Activated naive CD4-positive, alpha-beta T cell treated with anti-CD3 and anti-CD28 coated beads, Interleukin-2, amount 50 U/mL, for 24 hours (primary cell): ENCODE data around the gene EPB41L3.
A peak's percentile ranks its signal among the peaks of the same experiment; 100 is the strongest.

ENCODE experiments used
- H3K27ac Mint-ChIP-seq: one replicate; pipeline ENCODE4 v1.8.0; 2021; ENCODE audit warnings: mild to moderate bottlenecking, mixed read lengths
- H3K27me3 Mint-ChIP-seq: one replicate; pipeline ENCODE4 v1.8.0; 2021; ENCODE audit warnings: mixed read lengths
- H3K36me3 Mint-ChIP-seq: one replicate; pipeline ENCODE4 v1.8.0; 2021; ENCODE audit warnings: mixed read lengths
- H3K4me1 Mint-ChIP-seq: one replicate; pipeline ENCODE4 v1.8.0; 2021; ENCODE audit warnings: mixed read lengths
- H3K4me3 Mint-ChIP-seq: one replicate; pipeline ENCODE4 v1.8.0; 2021; ENCODE audit warnings: mild to moderate bottlenecking, mixed read lengths
- H3K9me3 Mint-ChIP-seq: one replicate; pipeline ENCODE4 v1.8.0; 2021; ENCODE audit warnings: mixed read lengths

EPB41L3 gene

DNA sequence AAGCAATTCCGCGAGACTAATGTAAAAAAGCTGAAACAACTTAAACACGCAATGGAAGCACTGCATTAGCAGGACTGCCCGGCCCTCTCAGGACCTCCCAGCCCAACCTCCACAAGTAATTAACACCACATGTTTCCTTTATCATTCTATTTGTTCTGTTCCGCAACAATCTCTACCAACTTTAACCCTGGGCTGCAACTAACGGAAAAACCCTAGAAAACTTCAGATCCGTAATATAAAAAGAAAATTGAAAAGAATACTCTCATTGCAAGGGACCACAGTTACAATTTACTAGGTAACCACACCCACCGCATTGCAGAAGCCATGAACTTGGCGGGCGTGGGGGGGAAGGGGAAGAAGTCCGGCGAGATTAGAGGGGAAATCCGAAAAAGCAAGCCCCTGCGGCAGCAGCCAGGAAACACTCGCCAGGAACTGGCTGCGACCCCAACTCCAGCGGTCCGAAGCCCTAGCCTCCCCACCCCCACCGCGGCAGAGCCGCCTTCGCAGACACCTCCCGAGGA is 1.2 kb downstream of the EPB41L3 start:
- no peaks in the 10 kb centered on the region for H3K9me3 Mint-ChIP-seq
- no peak overlapping the region for H3K27ac Mint-ChIP-seq
- peaks cover 32% of the 10 kb centered on the region for H3K27me3 Mint-ChIP-seq
- peak overlapping the region; percentile 61 for H3K4me3 Mint-ChIP-seq
- H3K36me3 Mint-ChIP-seq, result no peaks in the 10 kb centered on the region
- H3K4me1 Mint-ChIP-seq, result peaks cover 5% of the 10 kb centered on the region

DNA sequence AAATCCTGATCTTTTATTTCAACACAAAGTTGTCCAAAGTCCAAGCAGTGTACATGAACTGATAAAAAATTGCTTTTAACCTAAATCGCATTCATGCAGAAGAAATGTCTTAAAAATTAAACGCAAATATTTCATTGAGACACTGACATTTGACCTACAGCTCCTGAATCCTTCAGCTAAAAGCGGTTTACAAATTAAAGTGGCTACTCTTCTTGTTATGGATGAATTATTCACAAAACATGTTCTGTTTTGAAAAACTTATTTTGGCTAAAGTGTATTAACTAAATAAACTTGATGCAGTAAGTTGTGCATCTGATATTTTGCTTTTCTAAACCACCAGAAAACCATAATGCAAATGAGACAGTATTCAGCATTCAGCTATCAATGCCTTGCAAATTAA is 2.2 kb downstream of the EPB41L3 start:
- H3K4me3 Mint-ChIP-seq, result no peak overlapping the region

DNA sequence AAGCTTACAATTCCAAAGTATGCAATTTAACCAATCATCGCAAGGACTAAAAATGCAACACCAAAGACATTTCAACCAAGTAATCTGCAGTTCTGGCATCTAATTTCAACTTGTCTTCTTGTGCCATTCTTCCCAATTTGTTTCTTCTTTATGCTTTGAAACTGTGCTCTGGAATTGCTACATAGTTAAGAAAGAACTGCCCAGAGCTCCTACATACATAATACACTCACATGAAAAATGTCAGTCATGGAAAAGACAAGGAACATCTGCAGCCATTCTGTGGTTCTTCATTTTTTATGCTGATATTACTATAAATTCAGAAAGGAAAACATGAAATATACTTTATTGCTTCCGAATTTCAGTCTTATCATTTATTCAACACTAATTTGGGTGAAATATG is 4.4 kb downstream of the EPB41L3 start:
- no peak overlapping the region for H3K4me3 Mint-ChIP-seq
- peaks cover 5% of the 10 kb centered on the region for H3K4me1 Mint-ChIP-seq
- no peak overlapping the region for H3K27ac Mint-ChIP-seq

More for the DNA sequence above, 2.2 kb downstream of the EPB41L3 start:
- Mint-ChIP-seq H3K36me3 (no peaks in the 10 kb centered on the region), H3K9me3 (no peaks in the 10 kb centered on the region), H3K27ac (no peak overlapping the region), H3K4me1 (peaks cover 5% of the 10 kb centered on the region), H3K27me3 (peaks cover 32% of the 10 kb centered on the region)

DNA sequence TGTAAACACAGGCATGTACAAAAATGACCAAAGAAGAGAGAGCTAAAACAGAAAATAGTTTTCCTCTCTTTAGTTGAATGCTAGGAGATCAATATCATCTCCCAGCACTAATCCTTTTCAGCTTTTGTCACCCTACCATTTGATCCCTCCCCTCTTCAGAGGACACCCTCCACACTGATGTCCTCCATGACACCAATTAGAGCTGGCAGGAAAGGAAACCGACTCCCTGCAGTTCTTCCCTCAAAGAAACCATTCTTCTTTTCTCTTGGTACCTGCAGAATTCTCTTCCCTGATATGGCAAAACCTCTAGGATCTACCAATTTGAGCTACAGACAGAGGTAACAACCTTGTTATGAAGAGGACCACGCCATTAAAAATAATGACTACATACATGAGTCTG is 5.3 kb downstream of the EPB41L3 start:
- Mint-ChIP-seq H3K27me3 (peaks cover 20% of the 10 kb centered on the region), H3K4me1 (peaks cover 5% of the 10 kb centered on the region), H3K36me3 (no peaks in the 10 kb centered on the region), H3K9me3 (no peaks in the 10 kb centered on the region), H3K4me3 (no peak overlapping the region), H3K27ac (no peak overlapping the region)

More for the DNA sequence above, 4.4 kb downstream of the EPB41L3 start:
- no peaks in the 10 kb centered on the region for H3K36me3 Mint-ChIP-seq
- H3K27me3 Mint-ChIP-seq, result peaks cover 23% of the 10 kb centered on the region
- H3K9me3 Mint-ChIP-seq, result no peaks in the 10 kb centered on the region

DNA sequence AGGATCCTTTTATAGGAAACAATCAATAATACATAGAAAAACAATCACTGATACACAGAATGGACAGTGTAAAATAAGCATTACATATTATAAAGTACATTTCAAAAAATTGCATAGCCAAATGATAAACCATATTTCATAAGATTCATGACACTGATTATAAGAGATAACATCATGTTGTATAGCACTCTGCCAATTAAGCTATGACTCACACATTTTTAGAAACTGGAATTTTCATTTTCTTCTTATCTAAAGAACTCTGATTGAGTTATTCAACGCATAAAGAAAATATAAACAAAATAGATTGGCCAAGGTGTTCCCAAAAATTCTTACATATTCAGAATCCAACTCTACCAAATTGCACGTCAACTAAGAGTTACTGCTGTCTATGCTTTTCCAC is 5.9 kb downstream of the EPB41L3 start:
- peaks cover 5% of the 10 kb centered on the region for H3K4me1 Mint-ChIP-seq
- H3K4me3 Mint-ChIP-seq, result no peak overlapping the region
- H3K27me3 Mint-ChIP-seq, result peaks cover 20% of the 10 kb centered on the region
- H3K9me3 Mint-ChIP-seq, result no peaks in the 10 kb centered on the region
- no peaks in the 10 kb centered on the region for H3K36me3 Mint-ChIP-seq
- no peak overlapping the region for H3K27ac Mint-ChIP-seq

DNA sequence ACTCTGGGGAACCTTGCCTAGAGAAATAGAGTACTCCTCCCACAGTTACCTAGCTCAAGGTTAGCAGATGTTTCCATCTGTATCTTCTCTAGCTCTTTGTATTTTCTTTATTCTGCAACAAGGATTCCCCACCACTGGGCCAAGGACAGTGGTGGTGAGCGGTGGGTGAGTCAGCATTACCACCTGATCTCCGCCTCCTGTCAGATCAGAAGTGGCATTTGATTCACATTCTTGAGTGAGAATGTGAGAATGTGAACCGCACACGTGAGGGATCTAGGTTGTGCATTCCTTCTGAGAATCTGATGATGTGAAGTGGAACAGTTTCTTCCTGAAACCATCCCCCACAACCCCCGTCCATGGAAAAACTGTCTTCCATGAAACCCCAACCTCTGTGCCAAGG is 9.0 kb downstream of the EPB41L3 start:
- H3K4me3 Mint-ChIP-seq, result no peak overlapping the region
- H3K4me1 Mint-ChIP-seq, result no peaks in the 10 kb centered on the region
- H3K9me3 Mint-ChIP-seq, result no peaks in the 10 kb centered on the region
- H3K36me3 Mint-ChIP-seq, result no peaks in the 10 kb centered on the region
- H3K27me3 Mint-ChIP-seq, result peaks cover 6% of the 10 kb centered on the region
- H3K27ac Mint-ChIP-seq, result no peak overlapping the region

DNA sequence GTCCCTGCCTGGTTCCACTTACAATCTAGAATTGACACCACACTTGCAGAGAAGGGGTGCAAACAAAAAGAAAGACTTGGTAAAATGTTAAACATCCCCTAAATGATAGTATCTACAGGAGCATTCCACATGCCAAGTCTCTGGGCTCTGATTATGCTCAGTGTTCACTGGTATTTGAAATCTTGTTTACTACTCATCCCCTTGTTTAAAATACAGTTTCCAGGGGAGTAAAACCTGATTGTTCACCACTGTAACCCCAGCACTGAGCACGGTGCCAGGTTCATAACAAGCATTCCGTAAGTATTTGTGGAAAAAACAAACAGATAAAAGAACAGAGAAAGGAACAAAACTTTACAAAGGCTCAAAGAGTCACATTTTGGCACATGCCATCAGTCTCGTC is 11.7 kb downstream of the EPB41L3 start:
- no peak overlapping the region for H3K27ac Mint-ChIP-seq

DNA sequence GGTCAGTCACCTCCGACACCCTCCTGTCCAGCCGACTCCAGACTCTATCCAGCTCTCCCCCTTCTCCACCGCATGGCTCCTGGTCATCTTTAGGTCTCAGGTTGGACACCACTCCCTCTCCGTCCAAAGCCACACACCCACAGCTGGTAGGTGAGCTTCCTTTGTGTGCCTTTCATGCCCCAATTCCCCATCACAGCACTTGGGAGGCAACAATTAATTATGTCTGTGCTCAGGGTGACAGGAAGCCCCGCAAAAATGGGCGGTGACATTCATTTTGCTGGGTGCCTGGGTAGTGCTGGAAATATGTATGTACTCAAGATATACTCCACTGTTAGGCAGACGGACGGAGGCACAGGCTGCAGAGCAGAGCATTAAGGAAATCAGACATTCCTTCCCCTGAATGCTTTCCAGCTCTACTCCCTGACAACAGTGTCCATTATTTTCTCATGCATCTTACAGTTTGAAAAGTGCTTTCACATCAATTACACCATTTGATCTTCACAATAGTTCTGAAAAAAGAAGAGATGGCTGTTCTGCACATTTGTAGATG is 13.1 kb downstream of the EPB41L3 start:
- H3K4me1 Mint-ChIP-seq, result no peaks in the 10 kb centered on the region
- H3K4me3 Mint-ChIP-seq, result no peak overlapping the region
- no peaks in the 10 kb centered on the region for H3K36me3 Mint-ChIP-seq
- peaks cover 5% of the 10 kb centered on the region for H3K27me3 Mint-ChIP-seq
- no peaks in the 10 kb centered on the region for H3K9me3 Mint-ChIP-seq
- no peak overlapping the region for H3K27ac Mint-ChIP-seq

More for the DNA sequence above, 11.7 kb downstream of the EPB41L3 start:
- Mint-ChIP-seq H3K9me3 (no peaks in the 10 kb centered on the region), H3K36me3 (no peaks in the 10 kb centered on the region), H3K27me3 (peaks cover 2% of the 10 kb centered on the region), H3K4me3 (no peak overlapping the region), H3K4me1 (no peaks in the 10 kb centered on the region)

DNA sequence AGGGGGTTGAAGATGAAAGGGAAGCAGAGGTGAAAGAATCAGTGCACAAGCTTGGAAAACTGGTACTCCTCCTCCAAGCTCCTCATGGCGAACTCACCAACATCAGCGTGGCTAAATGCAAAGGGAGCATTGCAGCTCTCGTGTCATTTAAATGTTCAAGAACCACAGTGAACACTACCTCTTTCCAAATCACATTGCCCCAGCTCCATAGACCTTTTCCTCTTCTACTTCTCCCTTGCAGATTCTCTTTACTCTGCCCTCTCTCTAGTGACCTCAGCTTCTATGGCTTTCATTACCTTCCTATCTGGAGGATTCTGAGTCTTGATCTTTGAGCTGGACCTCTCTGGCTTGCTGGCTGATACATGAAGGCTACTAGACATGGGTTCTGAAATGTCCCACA is 14.3 kb downstream of the EPB41L3 start:
- no peak overlapping the region for H3K4me3 Mint-ChIP-seq
- H3K4me1 Mint-ChIP-seq, result no peaks in the 10 kb centered on the region
- H3K27me3 Mint-ChIP-seq, result peaks cover 5% of the 10 kb centered on the region
- H3K27ac Mint-ChIP-seq, result no peak overlapping the region
- no peaks in the 10 kb centered on the region for H3K36me3 Mint-ChIP-seq
- H3K9me3 Mint-ChIP-seq, result no peaks in the 10 kb centered on the region

DNA sequence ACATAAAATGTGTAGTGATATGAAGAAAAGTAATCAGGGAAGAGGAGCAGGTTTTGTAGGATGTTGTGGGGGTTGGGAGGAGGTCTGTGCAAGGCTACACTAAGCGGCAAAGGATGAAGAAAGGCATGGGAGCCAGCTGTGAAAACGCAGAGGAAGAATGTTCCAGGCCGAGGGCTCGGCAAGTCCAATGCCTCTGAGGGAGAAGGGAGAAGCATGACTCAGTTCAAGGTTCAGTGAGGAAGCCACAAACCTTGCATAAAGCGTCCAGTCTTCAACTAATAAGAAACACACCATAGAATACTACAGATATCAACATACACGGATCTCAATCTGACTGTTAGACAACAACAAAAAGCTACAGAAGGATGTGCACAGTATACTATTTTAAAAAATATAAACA is 16.2 kb downstream of the EPB41L3 start:
- no peak overlapping the region for H3K4me3 Mint-ChIP-seq
- H3K27ac Mint-ChIP-seq, result no peak overlapping the region
- H3K27me3 Mint-ChIP-seq, result peaks cover 5% of the 10 kb centered on the region
- no peaks in the 10 kb centered on the region for H3K9me3 Mint-ChIP-seq
- no peaks in the 10 kb centered on the region for H3K4me1 Mint-ChIP-seq
- no peaks in the 10 kb centered on the region for H3K36me3 Mint-ChIP-seq

DNA sequence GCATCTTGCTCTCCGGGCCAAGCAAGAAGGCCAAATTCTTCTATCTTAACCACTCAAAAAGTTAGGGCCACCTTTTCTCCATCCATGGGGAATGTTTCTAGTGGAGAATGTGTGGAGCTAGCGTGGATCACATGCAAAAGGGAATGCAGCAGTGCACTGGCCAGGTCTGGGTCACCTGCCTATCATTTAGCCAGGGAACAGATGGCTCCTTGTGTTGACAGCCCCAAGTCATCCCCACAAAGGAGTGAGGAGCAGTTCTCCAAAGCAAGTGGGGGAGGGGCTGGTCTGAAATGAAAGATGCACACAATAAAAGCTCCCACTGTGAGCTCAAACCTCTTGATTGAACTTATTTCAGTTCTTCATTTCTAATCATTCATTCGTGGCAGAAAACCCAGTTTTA is 19.1 kb downstream of the EPB41L3 start:
- no peak overlapping the region for H3K4me3 Mint-ChIP-seq
- H3K36me3 Mint-ChIP-seq, result no peaks in the 10 kb centered on the region

DNA sequence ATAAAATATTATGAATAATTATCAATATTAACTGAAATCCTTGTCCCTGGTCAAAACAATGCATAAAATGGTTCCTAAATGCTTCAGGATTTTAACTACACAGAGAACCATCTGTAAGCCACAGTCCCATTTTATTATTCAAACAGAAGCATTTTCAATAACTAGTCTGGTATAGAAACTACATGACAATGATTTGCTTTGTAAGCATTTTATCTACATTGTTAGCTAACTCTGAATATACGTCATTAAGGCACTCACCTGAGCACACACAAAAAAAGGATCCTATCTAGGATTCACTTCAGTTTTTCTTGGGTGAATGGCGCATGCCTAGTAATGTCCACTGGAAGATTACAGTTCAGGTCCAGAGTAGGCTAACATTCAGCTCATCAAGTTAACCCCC is 22.8 kb downstream of the EPB41L3 start:
- Mint-ChIP-seq H3K36me3 (no peaks in the 10 kb centered on the region), H3K4me3 (no peak overlapping the region), H3K9me3 (no peaks in the 10 kb centered on the region), H3K27me3 (peaks cover 13% of the 10 kb centered on the region), H3K27ac (no peak overlapping the region), H3K4me1 (no peaks in the 10 kb centered on the region)

More for the DNA sequence above, 19.1 kb downstream of the EPB41L3 start:
- Mint-ChIP-seq H3K9me3 (no peaks in the 10 kb centered on the region), H3K27me3 (peaks cover 6% of the 10 kb centered on the region), H3K4me1 (no peaks in the 10 kb centered on the region), H3K27ac (no peak overlapping the region)

DNA sequence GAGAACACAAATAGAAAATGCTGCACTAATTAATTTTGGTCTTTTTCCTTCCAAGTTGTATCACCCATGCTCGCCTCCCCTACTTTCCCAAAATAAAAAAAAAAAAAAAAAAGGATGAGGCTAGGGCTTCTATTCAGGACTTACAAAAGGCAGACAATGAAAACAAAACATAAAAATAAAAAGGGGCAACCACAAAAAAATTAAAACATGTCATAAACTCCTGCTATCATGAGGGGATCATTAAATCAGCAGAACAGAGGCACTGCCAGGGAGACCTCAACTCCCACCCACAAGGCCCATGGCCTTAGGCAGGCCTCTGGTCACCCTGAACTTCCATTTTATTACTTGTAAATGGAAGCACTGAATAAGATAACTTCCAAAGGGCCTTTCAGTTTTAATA is 23.3 kb downstream of the EPB41L3 start:
- Mint-ChIP-seq H3K9me3 (no peaks in the 10 kb centered on the region), H3K27ac (no peak overlapping the region), H3K36me3 (no peaks in the 10 kb centered on the region), H3K4me3 (no peak overlapping the region), H3K27me3 (peaks cover 14% of the 10 kb centered on the region), H3K4me1 (peaks cover 2% of the 10 kb centered on the region)

DNA sequence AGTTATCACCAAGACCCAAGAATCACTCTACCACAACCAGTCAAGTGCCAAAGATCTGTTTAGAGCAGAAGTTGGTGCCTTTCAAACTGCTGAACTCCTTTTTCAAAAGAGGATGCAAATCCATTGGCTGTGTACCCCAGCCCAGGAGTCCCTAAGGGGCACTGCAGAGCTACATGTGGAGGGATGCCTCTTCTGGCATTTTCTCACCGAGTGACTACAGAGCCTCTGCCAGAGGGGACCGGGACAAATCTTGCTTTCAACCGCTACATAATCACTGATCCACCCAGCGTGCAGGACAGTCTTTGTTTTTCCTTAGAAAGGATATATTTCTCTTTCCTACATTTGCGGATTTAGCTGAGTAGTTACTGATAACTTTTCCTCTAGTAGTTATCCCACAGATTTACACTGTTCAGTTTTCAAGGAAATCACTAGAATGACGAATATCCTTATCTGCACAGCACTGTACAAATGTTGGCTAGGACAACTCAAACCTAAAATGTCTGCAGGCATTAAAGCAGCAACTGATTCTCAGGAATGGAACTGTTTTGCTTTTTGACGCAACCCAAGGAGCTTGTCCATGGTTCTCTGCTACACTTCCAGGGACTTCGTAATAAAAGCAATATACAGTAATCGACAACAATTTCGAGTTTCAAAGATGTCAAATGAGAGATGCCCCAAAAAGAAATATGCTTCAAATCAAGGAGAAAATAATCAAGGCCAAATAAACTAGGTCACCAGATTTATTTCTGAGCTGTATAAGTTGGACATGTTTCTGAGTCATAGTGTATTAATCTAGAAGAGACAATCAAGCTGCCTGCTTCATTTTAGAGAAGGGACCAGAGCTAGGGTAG is 24.1 kb downstream of the EPB41L3 start:
- Mint-ChIP-seq H3K9me3 (no peaks in the 10 kb centered on the region), H3K36me3 (no peaks in the 10 kb centered on the region), H3K4me3 (no peak overlapping the region), H3K4me1 (peaks cover 6% of the 10 kb centered on the region), H3K27ac (no peak overlapping the region), H3K27me3 (peaks cover 14% of the 10 kb centered on the region)

DNA sequence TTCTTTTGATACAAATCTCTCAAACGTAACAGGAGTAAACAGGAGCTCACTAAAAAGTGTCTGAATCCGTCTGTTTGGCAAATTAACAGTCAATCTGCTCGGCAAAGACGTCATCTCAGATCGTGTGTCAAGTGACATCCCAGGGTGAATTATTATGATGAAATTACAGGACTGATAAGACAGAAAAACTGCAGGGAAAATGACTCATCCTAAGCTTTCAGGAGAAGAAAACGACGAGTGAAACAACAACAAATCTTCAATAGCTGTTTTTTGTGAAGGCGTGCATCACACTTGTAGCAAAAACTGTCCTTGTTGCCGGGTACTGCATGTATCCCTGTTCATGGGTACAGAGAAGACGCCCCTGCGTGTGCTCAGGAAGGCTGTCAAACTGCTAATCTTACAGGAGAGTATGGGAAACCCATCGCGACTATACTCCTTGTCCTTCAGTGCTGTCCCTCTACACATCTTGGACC is 24.9 kb downstream of the EPB41L3 start:
- peaks cover 14% of the 10 kb centered on the region for H3K27me3 Mint-ChIP-seq
- no peaks in the 10 kb centered on the region for H3K36me3 Mint-ChIP-seq
- H3K27ac Mint-ChIP-seq, result no peak overlapping the region
- H3K9me3 Mint-ChIP-seq, result no peaks in the 10 kb centered on the region
- H3K4me3 Mint-ChIP-seq, result no peak overlapping the region
- H3K4me1 Mint-ChIP-seq, result peaks cover 6% of the 10 kb centered on the region

DNA sequence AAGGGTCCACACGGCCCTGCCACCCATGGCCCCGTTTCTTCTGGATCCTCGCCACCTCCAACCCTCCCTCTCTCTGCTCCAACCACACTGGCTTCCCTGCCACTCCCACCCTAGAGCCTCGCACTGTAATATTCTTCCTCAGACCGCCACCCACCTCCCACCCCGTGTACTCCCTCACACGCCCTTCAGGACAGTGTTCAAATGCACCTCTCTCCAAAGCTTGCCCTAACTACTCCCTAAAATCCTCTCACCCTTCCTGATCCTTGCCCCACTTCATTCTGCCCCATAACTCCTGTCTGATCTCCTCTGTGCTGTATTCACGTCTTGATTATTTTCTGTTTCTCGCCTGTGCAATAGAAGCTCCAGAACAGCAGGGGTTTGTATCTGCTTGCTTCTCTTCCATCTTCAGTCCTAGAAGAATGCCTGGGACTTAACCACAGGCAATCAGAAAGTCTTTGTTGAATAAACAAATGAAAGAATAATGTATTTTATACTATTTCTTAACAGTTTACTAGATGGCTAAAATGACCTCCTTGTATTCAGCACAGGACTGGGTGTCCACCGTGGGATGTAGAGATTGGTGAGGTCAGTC is 25.5 kb downstream of the EPB41L3 start:
- peaks cover 6% of the 10 kb centered on the region for H3K4me1 Mint-ChIP-seq
- H3K4me3 Mint-ChIP-seq, result no peak overlapping the region
- H3K36me3 Mint-ChIP-seq, result no peaks in the 10 kb centered on the region
- no peak overlapping the region for H3K27ac Mint-ChIP-seq
- H3K27me3 Mint-ChIP-seq, result peaks cover 14% of the 10 kb centered on the region
- no peaks in the 10 kb centered on the region for H3K9me3 Mint-ChIP-seq
